ENCODE results near the gene MYL2. TPM values are rescaled to one million over a fixed set of nuclear protein-coding genes. Genes with fewer than 3 reads are reported as not detected.

The MYL2 gene, protein sequence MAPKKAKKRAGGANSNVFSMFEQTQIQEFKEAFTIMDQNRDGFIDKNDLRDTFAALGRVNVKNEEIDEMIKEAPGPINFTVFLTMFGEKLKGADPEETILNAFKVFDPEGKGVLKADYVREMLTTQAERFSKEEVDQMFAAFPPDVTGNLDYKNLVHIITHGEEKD
- total RNA-seq (not detected), total RNA-seq (0 to 0.12 (median 0) reads per million in 172 experiments)
- polyA plus RNA-seq (2013, experiment 1 of 2) = not detected
- polyA plus RNA-seq (2013, experiment 2 of 2) = 45.4 TPM

- intact Hi-C loops (cut with DNase I, micrococcal nuclease) = no loop called here
- Mint-ChIP-seq H3K4me1 (ENCODE audit: low read depth) (no peaks in the 10 kb centered on the region), H3K9me3 (no peaks in the 10 kb centered on the region), H3K36me3 (ENCODE audit: low read depth) (no peaks in the 10 kb centered on the region), H3K4me3 (no peak within 1 kb of the TSS), H3K27me3 (peaks cover 16% of the 10 kb centered on the region), H3K27ac (no peak within 1 kb of the TSS)
- CTCF ChIA-PET = no interaction called here
- ATAC-seq (ENCODE audit: poor library complexity) (no peak), DNase-seq (no peak)
- H3K4me1 ChIP-seq (ENCODE audit: insufficient read depth, low read length) = no peaks in the 10 kb centered on the region
- H3K4me3 ChIP-seq (ENCODE audit: low read length) = no peak within 1 kb of the TSS
- H3K36me3 ChIP-seq (ENCODE audit: insufficient read depth, low read length) = no peaks in the 10 kb centered on the region
- H3K9me3 ChIP-seq (ENCODE audit: control insufficient read depth in 1 of 2, insufficient read depth in 1 of 2, low read length in 2 of 2) = no peaks in the 10 kb centered on the region
- H3K27ac ChIP-seq (ENCODE audit: low read depth in 1 of 2, low read length in 2 of 2) = no peak within 1 kb of the TSS
- H3K27me3 ChIP-seq (ENCODE audit: control insufficient read depth in 1 of 2, insufficient read depth in 2 of 2, low read length in 2 of 2) = no peaks in the 10 kb centered on the region
- TF ChIP-seq, protein P1, sequence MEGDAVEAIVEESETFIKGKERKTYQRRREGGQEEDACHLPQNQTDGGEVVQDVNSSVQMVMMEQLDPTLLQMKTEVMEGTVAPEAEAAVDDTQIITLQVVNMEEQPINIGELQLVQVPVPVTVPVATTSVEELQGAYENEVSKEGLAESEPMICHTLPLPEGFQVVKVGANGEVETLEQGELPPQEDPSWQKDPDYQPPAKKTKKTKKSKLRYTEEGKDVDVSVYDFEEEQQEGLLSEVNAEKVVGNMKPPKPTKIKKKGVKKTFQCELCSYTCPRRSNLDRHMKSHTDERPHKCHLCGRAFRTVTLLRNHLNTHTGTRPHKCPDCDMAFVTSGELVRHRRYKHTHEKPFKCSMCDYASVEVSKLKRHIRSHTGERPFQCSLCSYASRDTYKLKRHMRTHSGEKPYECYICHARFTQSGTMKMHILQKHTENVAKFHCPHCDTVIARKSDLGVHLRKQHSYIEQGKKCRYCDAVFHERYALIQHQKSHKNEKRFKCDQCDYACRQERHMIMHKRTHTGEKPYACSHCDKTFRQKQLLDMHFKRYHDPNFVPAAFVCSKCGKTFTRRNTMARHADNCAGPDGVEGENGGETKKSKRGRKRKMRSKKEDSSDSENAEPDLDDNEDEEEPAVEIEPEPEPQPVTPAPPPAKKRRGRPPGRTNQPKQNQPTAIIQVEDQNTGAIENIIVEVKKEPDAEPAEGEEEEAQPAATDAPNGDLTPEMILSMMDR (IDR thresholded peaks at IDR 0.05) = no peak
- POLR2A ChIA-PET = no interaction called here
Measured at GRCh38 chr12:110920324-110920910, at the start of gene MYL2. MYL2 (minus strand) TSS chr12:110920579; CDS start chr12:110920529, 50 bp downstream.

DNA sequence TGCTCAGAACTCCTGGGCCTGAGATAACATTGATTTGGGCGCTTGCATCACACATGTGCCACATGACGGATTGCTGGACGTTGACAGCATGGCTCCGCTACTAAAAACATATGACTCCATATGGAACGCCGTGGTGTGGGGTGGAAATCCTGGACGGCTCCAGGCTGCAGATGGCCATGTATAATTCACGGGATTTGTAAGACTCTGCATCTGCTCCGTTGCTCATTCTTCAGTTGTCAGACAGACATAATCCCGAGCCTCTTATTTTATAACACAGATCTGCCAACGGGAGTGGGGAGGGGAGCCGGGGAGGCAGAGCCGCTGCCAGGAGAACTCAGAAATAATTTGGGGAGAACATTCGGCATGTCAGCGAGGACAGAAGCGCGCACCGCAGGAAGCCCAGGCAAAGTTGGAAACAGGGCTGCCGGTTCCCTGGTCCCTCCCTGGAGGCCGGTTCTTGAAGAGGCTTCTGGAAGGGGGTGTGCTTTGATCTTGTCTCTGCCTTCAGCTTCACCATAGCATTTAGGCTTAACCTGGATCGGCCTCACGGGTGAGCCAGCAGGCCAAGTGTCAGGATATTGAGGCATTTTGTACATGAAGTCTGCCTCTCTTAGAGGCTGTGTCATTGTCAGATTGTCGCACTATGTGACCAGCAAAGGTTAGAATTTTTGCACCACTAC, 45.8 kb upstream of the MYL2 start:
- no peak overlapping the region for H3K4me3 ChIP-seq (ENCODE audit: low read length)
- no peak for DNase-seq
- H3K27ac Mint-ChIP-seq = no peak overlapping the region
- ATAC-seq (ENCODE audit: poor library complexity) = no peak
- H3K4me1 Mint-ChIP-seq (ENCODE audit: low read depth) = no peaks in the 10 kb centered on the region
- no peak overlapping the region for H3K27ac ChIP-seq (ENCODE audit: low read depth in 1 of 2, low read length in 2 of 2)
- no peaks in the 10 kb centered on the region for H3K9me3 Mint-ChIP-seq
- no peaks in the 10 kb centered on the region for H3K4me1 ChIP-seq (ENCODE audit: insufficient read depth, low read length)
- POLR2A ChIA-PET = no interaction called here
- intact Hi-C loops (cut with DNase I, micrococcal nuclease) = no loop called here
- TF ChIP-seq, protein P1 (IDR thresholded peaks at IDR 0.05) = no peak
- H3K9me3 ChIP-seq (ENCODE audit: control insufficient read depth in 1 of 2, insufficient read depth in 1 of 2, low read length in 2 of 2) = no peaks in the 10 kb centered on the region
- H3K4me3 Mint-ChIP-seq = no peak overlapping the region
- H3K36me3 ChIP-seq (ENCODE audit: insufficient read depth, low read length) = no peaks in the 10 kb centered on the region
- CTCF ChIA-PET = no interaction called here
- H3K36me3 Mint-ChIP-seq (ENCODE audit: low read depth) = no peaks in the 10 kb centered on the region
- peaks cover 22% of the 10 kb centered on the region for H3K27me3 Mint-ChIP-seq
- H3K27me3 ChIP-seq (ENCODE audit: control insufficient read depth in 1 of 2, insufficient read depth in 2 of 2, low read length in 2 of 2) = peaks cover 0 to 4% of the 10 kb centered on the region in 2 experiments

- Mint-ChIP-seq H3K4me3 (no peak overlapping the region), H3K9me3 (no peaks in the 10 kb centered on the region), H3K36me3 (ENCODE audit: low read depth) (no peaks in the 10 kb centered on the region), H3K4me1 (ENCODE audit: low read depth) (no peaks in the 10 kb centered on the region), H3K27ac (no peak overlapping the region), H3K27me3 (peaks cover 22% of the 10 kb centered on the region)
- no peak for DNase-seq
- no peak overlapping the region for H3K27ac ChIP-seq (ENCODE audit: low read depth in 1 of 2, low read length in 2 of 2)
- H3K27me3 ChIP-seq (ENCODE audit: control insufficient read depth in 1 of 2, insufficient read depth in 2 of 2, low read length in 2 of 2) = peaks cover 0 to 4% of the 10 kb centered on the region in 2 experiments
- H3K4me3 ChIP-seq (ENCODE audit: low read length) = no peak overlapping the region
- peaks cover 0 to 5% of the 10 kb centered on the region in 2 experiments for H3K9me3 ChIP-seq (ENCODE audit: control insufficient read depth in 1 of 2, insufficient read depth in 1 of 2, low read length in 2 of 2)
- ChIA-PET POLR2A (no interaction called here), CTCF (no interaction called here)
- H3K36me3 ChIP-seq (ENCODE audit: insufficient read depth, low read length) = no peaks in the 10 kb centered on the region
- no peaks in the 10 kb centered on the region for H3K4me1 ChIP-seq (ENCODE audit: insufficient read depth, low read length)
- no peak for ATAC-seq (ENCODE audit: poor library complexity)
- TF ChIP-seq, protein P1 (IDR thresholded peaks at IDR 0.05) = no peak
- intact Hi-C loops (cut with DNase I, micrococcal nuclease) = no loop called here
Measured at GRCh38 chr12:110965574-110965973, 45.2 kb upstream of the MYL2 start.
